Large intestine (tissue), 3 donors: Measurements from ENCODE around the gene CDK11A. TPM values are rescaled to one million over a fixed set of nuclear protein-coding genes. Genes with fewer than 3 reads are reported as not detected.

ENCODE experiments used
- DNase-seq, 2 donors: peaks; one replicate each; pipeline versions ENCODE4 v3.0.0 to v3.0.0-alpha.2; 2013
- H3K27ac ChIP-seq: one replicate; pipeline ENCODE4 v1.5.1; 2013; ENCODE audit warnings: low read length
- H3K27me3 ChIP-seq: 2 replicates; pipeline ENCODE4 v1.6.1; 2013; ENCODE audit warnings: low read length; ENCODE audit not compliant: control insufficient read depth, insufficient read depth
- H3K36me3 ChIP-seq: 2 replicates; pipeline ENCODE4 v1.6.1; 2013; ENCODE audit warnings: low read length; ENCODE audit not compliant: control insufficient read depth, insufficient read depth
- H3K4me1 ChIP-seq: one replicate; pipeline ENCODE4 v1.6.1; 2013; ENCODE audit warnings: low read length; ENCODE audit not compliant: control insufficient read depth, insufficient read depth
- H3K4me3 ChIP-seq: one replicate; pipeline ENCODE4 v1.5.1; 2013; ENCODE audit warnings: low read length
- H3K9me3 ChIP-seq: one replicate; pipeline ENCODE4 v1.6.1; 2013; ENCODE audit warnings: mild to moderate bottlenecking, low read depth, low read length, moderate library complexity; ENCODE audit not compliant: control insufficient read depth
- WGBS: methylation state at CpG from one replicate; pipeline ENCODE4 v1.1.5; 2013; ENCODE audit warnings: low lambda C conversion rate; ENCODE audit not compliant: insufficient coverage; 5-methylcytosine and 5-hydroxymethylcytosine counted together
- polyA plus RNA-seq: library from polyadenylated mRNA; unstranded; fragments of 120-200 nt; gene quantifications from one replicate; pipeline ENCODE4 v1.2.1, GENCODE V29; 2013

Gene CDK11A
- polyA plus RNA-seq, 1 donor, result 21.1 TPM

DNA sequence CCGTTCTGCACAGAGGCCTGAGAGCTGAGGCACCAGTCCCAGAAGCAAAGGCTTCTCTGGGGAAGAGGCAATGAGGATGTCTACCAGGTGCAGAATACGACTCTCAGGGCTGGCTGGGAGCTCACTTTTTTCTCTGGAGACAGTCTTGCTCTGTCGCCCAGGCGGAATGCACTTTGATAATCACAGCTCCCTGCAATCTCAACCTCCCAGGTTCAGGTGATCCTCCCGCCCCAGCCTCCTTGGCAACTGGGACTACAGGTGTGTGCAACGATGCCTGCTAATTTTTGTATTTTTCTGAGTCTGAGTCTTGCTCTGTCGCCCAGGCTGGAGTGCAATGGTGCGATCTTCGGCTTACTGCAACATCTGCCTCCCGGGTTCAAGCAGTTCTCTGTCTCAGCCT lies 36.6 kb upstream of the CDK11A start:
- WGBS, result 80% methylated on average over 1 of the region's 10 CpGs
- DNase-seq, result no peak
- peaks cover 73% of the 10 kb centered on the region for H3K36me3 ChIP-seq
- H3K27me3 ChIP-seq, result no peaks in the 10 kb centered on the region
- H3K4me3 ChIP-seq, result no peak overlapping the region
- peaks cover 2% of the 10 kb centered on the region for H3K9me3 ChIP-seq
- no peaks in the 10 kb centered on the region for H3K4me1 ChIP-seq
- no peak overlapping the region for H3K27ac ChIP-seq

DNA sequence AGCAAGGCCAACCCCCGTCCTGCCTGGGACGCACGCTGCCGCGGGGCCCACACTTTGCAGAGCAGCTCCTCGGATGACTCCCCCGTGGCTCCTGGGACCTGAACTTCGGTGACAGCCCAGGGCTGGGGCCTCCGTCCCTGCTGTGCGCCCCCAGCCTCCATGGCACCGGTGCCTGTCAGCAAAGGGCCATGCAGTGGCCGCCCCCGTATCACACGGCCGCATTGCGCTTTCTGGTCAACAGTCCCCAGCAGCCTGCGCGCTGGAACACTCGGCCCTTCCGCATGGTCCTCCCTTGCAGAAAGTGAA lies 36.1 kb upstream of the CDK11A start:
- no peak for DNase-seq
- no peak overlapping the region for H3K27ac ChIP-seq
- H3K4me3 ChIP-seq, result no peak overlapping the region
- peaks cover 2% of the 10 kb centered on the region for H3K9me3 ChIP-seq
- no CpG with 5 or more reads among the region's 20 CpGs for WGBS
- no peaks in the 10 kb centered on the region for H3K27me3 ChIP-seq
- no peaks in the 10 kb centered on the region for H3K4me1 ChIP-seq
- peaks cover 77% of the 10 kb centered on the region for H3K36me3 ChIP-seq

DNA sequence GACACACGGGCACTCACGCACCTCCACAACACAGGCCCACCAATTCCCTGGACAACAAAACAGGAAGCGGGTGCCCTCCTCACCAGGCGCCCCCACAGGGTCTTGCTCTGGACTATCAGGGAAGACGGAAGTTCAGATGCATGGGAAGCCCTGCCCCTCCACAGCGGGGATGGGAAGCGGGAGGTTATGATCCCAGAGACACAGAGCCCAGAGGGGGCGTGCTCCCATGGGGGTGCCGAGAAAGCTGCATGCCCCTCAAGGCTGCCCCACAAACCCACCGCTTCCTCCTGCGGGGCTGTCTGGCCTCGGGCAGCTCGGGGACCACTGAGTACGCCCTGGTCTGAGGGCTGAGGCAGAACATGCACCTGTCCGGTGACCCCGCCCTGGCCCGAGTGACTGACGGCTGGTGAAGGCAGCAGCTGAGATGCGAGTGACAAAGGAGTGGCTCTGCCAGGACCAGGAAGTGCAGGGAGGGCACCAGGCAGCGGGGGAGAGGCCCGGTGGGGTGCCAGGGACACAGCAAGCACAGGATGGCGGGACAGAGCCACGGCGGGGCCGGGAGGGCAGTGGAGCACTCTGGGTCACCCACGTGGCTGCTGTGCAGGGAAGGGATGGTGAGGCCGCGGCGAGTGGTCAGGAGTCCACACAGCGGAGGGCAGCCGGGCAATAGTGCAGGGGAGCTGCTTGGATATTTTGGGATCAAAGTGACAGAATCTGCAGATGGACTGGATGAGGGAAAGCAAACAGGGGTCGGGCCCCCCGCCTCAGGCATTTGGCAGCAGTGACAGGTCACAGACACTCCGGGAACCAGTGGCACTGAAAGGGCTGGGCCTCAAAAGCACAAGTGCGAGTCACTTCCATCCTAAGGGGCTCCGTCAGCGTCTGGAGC lies 35.5 kb upstream of the CDK11A start:
- Histone ChIP-seq H3K4me1 (no peaks in the 10 kb centered on the region), H3K4me3 (no peak overlapping the region), H3K27ac (no peak overlapping the region), H3K36me3 (peaks cover 75% of the 10 kb centered on the region), H3K9me3 (peaks cover 2% of the 10 kb centered on the region), H3K27me3 (no peaks in the 10 kb centered on the region)
- WGBS, result 100% methylated on average over 1 of the region's 37 CpGs
- DNase-seq, result no peak

DNA sequence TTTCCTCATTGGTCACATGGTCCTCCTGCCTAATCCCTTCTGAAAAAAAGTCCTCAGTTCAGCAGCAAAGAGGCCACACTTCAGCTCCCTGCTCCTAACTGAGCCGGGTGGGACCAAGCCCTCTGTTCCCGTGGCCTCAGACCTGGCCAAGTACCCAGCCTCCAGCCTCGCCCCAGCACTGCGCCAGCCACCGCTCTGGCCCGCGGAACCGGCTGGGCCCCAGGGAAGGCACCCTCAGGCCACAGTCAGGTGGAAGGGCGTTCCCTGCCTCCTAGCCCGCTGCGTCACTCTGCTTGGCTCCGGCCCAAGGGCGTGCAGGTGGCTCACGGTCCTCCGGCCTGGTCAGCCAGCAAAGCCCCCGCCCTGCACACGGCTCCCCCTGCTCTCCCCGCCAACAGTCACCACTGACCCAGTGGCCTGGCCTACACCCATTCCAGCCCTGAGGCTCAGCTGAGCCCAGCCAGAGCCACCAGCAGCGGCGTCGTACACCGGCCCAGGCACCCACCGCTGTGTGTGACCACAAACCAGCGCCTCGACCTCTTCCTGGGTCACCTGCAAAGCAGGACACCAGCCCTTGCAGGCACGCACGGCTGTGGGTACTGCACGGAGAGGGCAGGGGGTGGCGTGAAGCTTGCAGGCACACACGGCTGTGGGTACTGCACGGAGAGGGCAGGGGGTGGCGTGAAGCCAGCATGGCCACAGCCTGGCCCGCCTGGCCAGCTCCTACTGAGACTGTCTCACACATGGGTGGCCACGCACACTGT lies 34.7 kb upstream of the CDK11A start:
- H3K4me1 ChIP-seq, result no peaks in the 10 kb centered on the region
- no peak overlapping the region for H3K27ac ChIP-seq
- no CpG with 5 or more reads among the region's 34 CpGs for WGBS
- DNase-seq, result peak in 1 of 2 donors; percentile 20
- H3K36me3 ChIP-seq, result peaks cover 77% of the 10 kb centered on the region
- no peaks in the 10 kb centered on the region for H3K27me3 ChIP-seq
- no peak overlapping the region for H3K4me3 ChIP-seq
- H3K9me3 ChIP-seq, result peaks cover 2% of the 10 kb centered on the region

DNA sequence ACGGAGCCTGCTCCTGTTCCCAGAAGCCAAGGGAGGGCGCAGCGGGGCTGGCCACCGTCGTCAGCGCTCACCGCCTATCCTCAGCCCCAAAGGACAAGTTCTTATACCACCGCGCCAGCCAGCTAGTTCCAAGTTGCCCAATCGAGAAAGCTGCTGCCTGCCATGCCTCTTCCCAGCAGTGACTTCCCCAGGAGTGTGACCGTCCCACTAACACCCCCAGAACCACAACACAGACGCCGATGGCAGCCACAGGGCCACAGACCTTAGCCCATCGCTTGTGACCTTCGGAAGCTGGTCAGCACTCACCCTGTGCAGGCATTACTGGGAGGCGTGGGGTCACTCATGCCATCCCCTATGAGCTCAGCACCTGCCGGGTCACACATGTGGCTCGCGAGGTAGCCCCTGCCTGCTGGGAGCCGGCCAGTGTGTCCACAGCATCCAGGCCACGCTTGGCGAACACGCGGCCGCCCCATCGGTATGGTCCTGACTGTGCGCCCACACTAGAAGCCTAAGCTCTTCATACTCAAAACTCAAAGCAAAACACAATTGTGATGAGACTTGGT lies 34.0 kb upstream of the CDK11A start:
- Histone ChIP-seq H3K27ac (no peak overlapping the region), H3K36me3 (peaks cover 82% of the 10 kb centered on the region), H3K27me3 (no peaks in the 10 kb centered on the region), H3K4me1 (no peaks in the 10 kb centered on the region), H3K4me3 (no peak overlapping the region), H3K9me3 (peaks cover 2% of the 10 kb centered on the region)
- DNase-seq, result no peak
- WGBS, result no CpG with 5 or more reads among the region's 27 CpGs

DNA sequence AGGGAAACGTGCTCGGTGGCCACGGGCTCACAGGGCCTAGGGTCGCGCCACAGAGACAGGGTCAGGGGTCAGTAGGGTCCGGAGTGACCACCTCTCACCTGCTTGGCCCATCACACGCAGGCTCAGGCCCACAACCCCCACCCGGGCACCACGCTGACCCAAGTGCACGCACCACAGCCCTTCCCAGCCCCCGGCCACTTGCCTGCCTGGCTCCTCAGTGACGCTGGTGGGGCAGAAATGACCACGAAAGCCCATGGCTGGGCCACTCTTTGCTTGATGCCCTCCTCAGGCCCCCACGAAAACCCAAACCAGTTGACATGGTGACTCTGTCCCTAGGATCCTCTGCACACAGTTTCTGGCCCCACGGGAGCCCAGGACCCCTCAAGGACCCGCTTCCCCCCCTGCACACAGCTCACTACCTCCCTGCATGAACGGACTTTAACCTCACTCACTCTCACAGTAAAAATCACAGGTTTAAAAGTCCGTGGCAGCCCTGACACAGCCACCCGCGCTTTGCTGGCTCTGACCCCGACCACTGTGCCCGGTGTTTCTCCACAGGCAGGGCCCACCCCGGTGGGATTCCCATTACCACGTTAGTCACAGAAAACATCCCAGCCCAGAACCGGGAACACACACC lies 33.4 kb upstream of the CDK11A start:
- no peak overlapping the region for H3K27ac ChIP-seq
- H3K4me3 ChIP-seq, result no peak overlapping the region
- H3K4me1 ChIP-seq, result no peaks in the 10 kb centered on the region
- peaks cover 83% of the 10 kb centered on the region for H3K36me3 ChIP-seq
- WGBS, result no CpG with 5 or more reads among the region's 25 CpGs
- H3K9me3 ChIP-seq, result peaks cover 2% of the 10 kb centered on the region
- no peaks in the 10 kb centered on the region for H3K27me3 ChIP-seq
- no peak for DNase-seq

DNA sequence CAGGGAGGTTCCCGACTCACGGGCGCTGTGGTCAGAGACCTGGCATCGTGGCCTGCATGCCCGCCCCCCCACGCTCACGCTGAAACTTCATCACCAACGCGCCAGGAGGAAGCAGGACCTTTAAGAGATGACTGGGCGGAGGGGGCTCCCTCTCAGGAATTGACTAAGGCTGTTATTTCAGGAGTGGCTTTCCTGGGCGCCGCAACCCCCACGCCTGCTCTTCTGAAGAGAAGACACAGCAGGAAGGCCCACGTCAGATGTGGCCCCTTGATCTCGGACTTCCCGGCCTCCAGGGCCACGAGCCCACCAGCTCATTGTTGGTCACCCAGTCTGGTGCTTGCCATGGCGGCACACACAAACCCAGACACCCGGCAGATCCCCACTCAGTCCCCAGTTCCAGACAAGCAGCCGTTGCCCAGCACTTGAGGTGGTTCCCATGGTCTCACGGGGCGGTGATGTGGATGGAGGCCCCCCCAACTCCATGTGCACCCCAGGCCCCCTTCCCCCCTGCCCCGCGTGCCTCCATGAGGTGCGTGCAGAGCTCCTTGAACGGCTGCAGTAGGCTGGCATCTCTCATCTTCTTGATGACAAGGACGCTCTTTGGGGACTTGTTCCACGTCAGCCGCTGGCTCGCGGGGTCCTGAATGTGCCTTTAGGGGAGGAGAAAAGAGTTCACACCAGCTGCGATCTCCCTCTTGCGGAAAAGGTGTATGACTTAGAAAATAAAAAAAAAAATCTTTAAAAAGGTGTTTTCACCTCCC lies 32.7 kb upstream of the CDK11A start:
- Histone ChIP-seq H3K4me1 (no peaks in the 10 kb centered on the region), H3K9me3 (peaks cover 2% of the 10 kb centered on the region), H3K36me3 (peaks cover 82% of the 10 kb centered on the region), H3K27ac (no peak overlapping the region), H3K27me3 (no peaks in the 10 kb centered on the region), H3K4me3 (no peak overlapping the region)
- no peak for DNase-seq
- no CpG with 5 or more reads among the region's 33 CpGs for WGBS

DNA sequence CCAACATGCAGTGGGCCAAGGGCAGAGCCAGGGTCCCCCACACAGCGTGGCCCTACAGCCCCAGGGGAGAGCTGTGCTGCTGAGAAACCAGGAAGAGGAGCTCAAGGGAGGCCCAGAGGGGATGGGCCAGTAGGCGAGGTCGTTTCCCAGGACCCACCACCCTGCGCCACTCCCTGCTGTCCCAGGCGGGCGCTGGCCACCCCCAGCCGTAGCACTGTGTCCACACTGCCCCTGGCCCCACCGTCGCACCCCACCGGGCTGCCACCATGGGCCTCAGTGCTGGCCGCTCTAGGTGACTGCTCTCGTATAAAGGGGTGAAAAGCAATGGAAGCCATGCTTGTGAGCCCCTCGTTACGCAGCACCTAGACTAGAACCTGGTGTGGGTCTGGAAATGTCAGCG lies 31.7 kb upstream of the CDK11A start:
- no peak overlapping the region for H3K27ac ChIP-seq
- no peaks in the 10 kb centered on the region for H3K4me1 ChIP-seq
- no peak overlapping the region for H3K4me3 ChIP-seq
- no peak for DNase-seq
- no peaks in the 10 kb centered on the region for H3K27me3 ChIP-seq
- H3K9me3 ChIP-seq, result peaks cover 2% of the 10 kb centered on the region
- H3K36me3 ChIP-seq, result peaks cover 73% of the 10 kb centered on the region
- WGBS, result no CpG with 5 or more reads among the region's 15 CpGs

DNA sequence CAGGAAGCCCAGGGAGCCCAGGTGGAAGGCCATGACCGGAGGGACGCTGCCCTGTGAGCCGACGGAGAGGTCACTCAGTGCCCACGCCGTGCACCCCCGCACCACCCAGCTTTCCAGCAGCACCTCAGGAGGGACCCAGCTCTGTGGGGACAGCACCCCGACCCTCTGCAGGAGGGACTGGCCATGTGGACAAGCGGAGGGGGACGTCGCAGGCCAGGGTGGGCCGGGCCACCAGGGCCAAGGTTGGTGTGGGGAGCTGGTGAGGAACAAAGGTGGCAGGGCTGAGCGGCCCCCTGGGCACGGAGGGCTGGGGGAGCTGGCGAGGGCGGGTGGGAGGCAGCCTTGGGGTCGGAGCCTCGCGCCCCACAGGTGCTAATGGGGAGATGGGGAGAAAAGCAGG lies 31.3 kb upstream of the CDK11A start:
- WGBS, result no CpG with 5 or more reads among the region's 19 CpGs
- Histone ChIP-seq H3K4me1 (no peaks in the 10 kb centered on the region), H3K27ac (no peak overlapping the region), H3K36me3 (peaks cover 68% of the 10 kb centered on the region), H3K4me3 (no peak overlapping the region), H3K27me3 (no peaks in the 10 kb centered on the region), H3K9me3 (peaks cover 2% of the 10 kb centered on the region)
- DNase-seq, result no peak
